Measurements from ENCODE around the gene PIP5KL1. TPM values are rescaled to one million over a fixed set of nuclear protein-coding genes. Genes with fewer than 3 reads are reported as not detected.

PIP5KL1 gene
- total RNA-seq, 1 experiment from 2014 or later: 7.8 TPM

GRCh38 chr9:127904561-127905003, 26.0 kb downstream of the PIP5KL1 start:
- Histone ChIP-seq H3K36me3 (ENCODE audit: control insufficient read depth, insufficient read depth, low read length) (no peaks in the 10 kb centered on the region), H3K27ac (ENCODE audit: low read length) (peak overlapping the region; percentile 77), H3K9me3 (ENCODE audit: control insufficient read depth, insufficient read depth, low read depth, low read length) (no peaks in the 10 kb centered on the region), H3K4me3 (ENCODE audit: low read depth in 2 of 2, low read length in 2 of 2) (no peak overlapping the region), H3K4me1 (ENCODE audit: control insufficient read depth, insufficient read depth, low read length) (peaks cover 41% of the 10 kb centered on the region), H3K27me3 (ENCODE audit: control insufficient read depth, insufficient read depth, low read length) (no peaks in the 10 kb centered on the region)
- intact Hi-C loops (cut with micrococcal nuclease; ENCODE audit: unreplicated experiment) (no loop called here), in situ Hi-C loops (cut with HindIII; ENCODE audit: low pct_unique_long_range_greater_than_20kb, low sequenced_read_pairs) (no loop called here)
- DNase-seq (ENCODE audit: low read depth, low spot score) (no peak), ATAC-seq (peak; percentile 1; the same call in 1 of the 2 replicates)
- CTCF ChIA-PET: no interaction called here
- TF ChIP-seq SIN3A (IDR thresholded peaks at IDR 0.05; ENCODE audit: borderline replicate concordance, insufficient read depth, low read depth, low read length): no peak
- TF ChIP-seq, protein P1, sequence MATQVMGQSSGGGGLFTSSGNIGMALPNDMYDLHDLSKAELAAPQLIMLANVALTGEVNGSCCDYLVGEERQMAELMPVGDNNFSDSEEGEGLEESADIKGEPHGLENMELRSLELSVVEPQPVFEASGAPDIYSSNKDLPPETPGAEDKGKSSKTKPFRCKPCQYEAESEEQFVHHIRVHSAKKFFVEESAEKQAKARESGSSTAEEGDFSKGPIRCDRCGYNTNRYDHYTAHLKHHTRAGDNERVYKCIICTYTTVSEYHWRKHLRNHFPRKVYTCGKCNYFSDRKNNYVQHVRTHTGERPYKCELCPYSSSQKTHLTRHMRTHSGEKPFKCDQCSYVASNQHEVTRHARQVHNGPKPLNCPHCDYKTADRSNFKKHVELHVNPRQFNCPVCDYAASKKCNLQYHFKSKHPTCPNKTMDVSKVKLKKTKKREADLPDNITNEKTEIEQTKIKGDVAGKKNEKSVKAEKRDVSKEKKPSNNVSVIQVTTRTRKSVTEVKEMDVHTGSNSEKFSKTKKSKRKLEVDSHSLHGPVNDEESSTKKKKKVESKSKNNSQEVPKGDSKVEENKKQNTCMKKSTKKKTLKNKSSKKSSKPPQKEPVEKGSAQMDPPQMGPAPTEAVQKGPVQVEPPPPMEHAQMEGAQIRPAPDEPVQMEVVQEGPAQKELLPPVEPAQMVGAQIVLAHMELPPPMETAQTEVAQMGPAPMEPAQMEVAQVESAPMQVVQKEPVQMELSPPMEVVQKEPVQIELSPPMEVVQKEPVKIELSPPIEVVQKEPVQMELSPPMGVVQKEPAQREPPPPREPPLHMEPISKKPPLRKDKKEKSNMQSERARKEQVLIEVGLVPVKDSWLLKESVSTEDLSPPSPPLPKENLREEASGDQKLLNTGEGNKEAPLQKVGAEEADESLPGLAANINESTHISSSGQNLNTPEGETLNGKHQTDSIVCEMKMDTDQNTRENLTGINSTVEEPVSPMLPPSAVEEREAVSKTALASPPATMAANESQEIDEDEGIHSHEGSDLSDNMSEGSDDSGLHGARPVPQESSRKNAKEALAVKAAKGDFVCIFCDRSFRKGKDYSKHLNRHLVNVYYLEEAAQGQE (IDR thresholded peaks at IDR 0.05; ENCODE audit: insufficient read depth in 1 of 2, low read depth in 2 of 2, low read length in 1 of 2): no peak
- TF ChIP-seq, protein P2, sequence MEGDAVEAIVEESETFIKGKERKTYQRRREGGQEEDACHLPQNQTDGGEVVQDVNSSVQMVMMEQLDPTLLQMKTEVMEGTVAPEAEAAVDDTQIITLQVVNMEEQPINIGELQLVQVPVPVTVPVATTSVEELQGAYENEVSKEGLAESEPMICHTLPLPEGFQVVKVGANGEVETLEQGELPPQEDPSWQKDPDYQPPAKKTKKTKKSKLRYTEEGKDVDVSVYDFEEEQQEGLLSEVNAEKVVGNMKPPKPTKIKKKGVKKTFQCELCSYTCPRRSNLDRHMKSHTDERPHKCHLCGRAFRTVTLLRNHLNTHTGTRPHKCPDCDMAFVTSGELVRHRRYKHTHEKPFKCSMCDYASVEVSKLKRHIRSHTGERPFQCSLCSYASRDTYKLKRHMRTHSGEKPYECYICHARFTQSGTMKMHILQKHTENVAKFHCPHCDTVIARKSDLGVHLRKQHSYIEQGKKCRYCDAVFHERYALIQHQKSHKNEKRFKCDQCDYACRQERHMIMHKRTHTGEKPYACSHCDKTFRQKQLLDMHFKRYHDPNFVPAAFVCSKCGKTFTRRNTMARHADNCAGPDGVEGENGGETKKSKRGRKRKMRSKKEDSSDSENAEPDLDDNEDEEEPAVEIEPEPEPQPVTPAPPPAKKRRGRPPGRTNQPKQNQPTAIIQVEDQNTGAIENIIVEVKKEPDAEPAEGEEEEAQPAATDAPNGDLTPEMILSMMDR (IDR thresholded peaks at IDR 0.05): no peak
- no peak for TF ChIP-seq TCF7L2 (IDR thresholded peaks at IDR 0.05; ENCODE audit: low read depth, low read length)
- TF ChIP-seq POLR2AphosphoS5 (IDR thresholded peaks at IDR 0.05; ENCODE audit: low read depth, low read length): no peak
- POLR2A ChIA-PET: no interaction called here
- no TSS peak for BruUV-seq (replicated peaks)

- ChIA-PET CTCF (no interaction called here), POLR2A (no interaction called here)
- TF ChIP-seq TCF7L2 (IDR thresholded peaks at IDR 0.05; ENCODE audit: low read depth, low read length) (no peak), POLR2AphosphoS5 (IDR thresholded peaks at IDR 0.05; ENCODE audit: low read depth, low read length) (0 out of 2 replicates have a peak, but pooled peaks have one; percentile 6), SIN3A (IDR thresholded peaks at IDR 0.05; ENCODE audit: borderline replicate concordance, insufficient read depth, low read depth, low read length) (no peak)
- TF ChIP-seq, protein P2 (IDR thresholded peaks at IDR 0.05): no peak
- TF ChIP-seq, protein P1 (IDR thresholded peaks at IDR 0.05; ENCODE audit: insufficient read depth in 1 of 2, low read depth in 2 of 2, low read length in 1 of 2): no peak
Measured at GRCh38 chr9:127903557-127904475, 26.8 kb downstream of the PIP5KL1 start.

More at GRCh38 chr9:127903557-127904475, 26.8 kb downstream of the PIP5KL1 start:
- H3K4me1 ChIP-seq (ENCODE audit: control insufficient read depth, insufficient read depth, low read length): peaks cover 41% of the 10 kb centered on the region
- no peak overlapping the region for H3K4me3 ChIP-seq (ENCODE audit: low read depth in 2 of 2, low read length in 2 of 2)
- H3K36me3 ChIP-seq (ENCODE audit: control insufficient read depth, insufficient read depth, low read length): no peaks in the 10 kb centered on the region
- ATAC-seq (peak; percentile 49), DNase-seq (ENCODE audit: low read depth, low spot score) (no peak)
- no TSS peak for BruUV-seq (replicated peaks)
- in situ Hi-C loops (cut with HindIII; ENCODE audit: low pct_unique_long_range_greater_than_20kb, low sequenced_read_pairs): no loop called here
- H3K27ac ChIP-seq (ENCODE audit: low read length): peak overlapping the region; percentile 77
- intact Hi-C loops (cut with micrococcal nuclease; ENCODE audit: unreplicated experiment): no loop called here
- H3K27me3 ChIP-seq (ENCODE audit: control insufficient read depth, insufficient read depth, low read length): no peaks in the 10 kb centered on the region
- no peaks in the 10 kb centered on the region for H3K9me3 ChIP-seq (ENCODE audit: control insufficient read depth, insufficient read depth, low read depth, low read length)

Measured in Panc1 (cell line).